H1 (cell line): ENCODE measurements around the gene AP1G2. TPM values are rescaled to one million over a fixed set of nuclear protein-coding genes. Genes with fewer than 3 reads are reported as not detected.

Experiments
- BCL11A ChIP-seq, 2 experiments: IDR thresholded peaks; one replicate each; pipeline ENCODE4 v1.6.1; 2011; ENCODE audit warnings: low read depth in 2 of 2, low read length in 2 of 2, mild to moderate bottlenecking in 2 of 2
- GTF2F1 ChIP-seq: IDR thresholded peaks from 2 replicates; pipeline ENCODE4 v1.6.1; 2012; ENCODE audit warnings: low read depth, low read length, improper control_type of control experiment, borderline replicate concordance
- POLR2AphosphoS5 ChIP-seq: IDR thresholded peaks from 2 replicates; pipeline ENCODE4 v1.6.1; 2011; ENCODE audit warnings: low read depth, low read length
- POU5F1 ChIP-seq: IDR thresholded peaks from 2 replicates; pipeline ENCODE4 v1.6.1; 2011; ENCODE audit warnings: low read depth, mild to moderate bottlenecking, low read length, moderate library complexity
- RAD21 ChIP-seq, 2 experiments: IDR thresholded peaks in 1 of 2; conservative IDR thresholded peaks in 1 of 2; 2 replicates each; pipeline ENCODE4 v1.6.1; 2011; ENCODE audit warnings: low read depth in 2 of 2, low read length in 2 of 2, improper control_type of control experiment in 1 of 2, inconsistent platforms in 1 of 2, mild to moderate bottlenecking in 1 of 2, moderate library complexity in 1 of 2
- polyA plus RNA-seq, 7 experiments: library from polyadenylated mRNA; depleted of rRNA in 3 of 7; stranded (reverse) in 5 of 7; unstranded in 2 of 7; fragments of >200 nt in 5 of 7; fragments of 200-250 nt in 2 of 7; gene quantifications; 1 replicate in 5 of 7; 2 replicates in 1 of 7; 4 replicates in 1 of 7; pipeline versions ENCODE4 v1.2.1 to v1.2.3, GENCODE V29; 2011 to 2013; ENCODE audit warnings: missing spikeins in 2 of 7, mixed read lengths in 2 of 7
- total RNA-seq: library from RNA; stranded (reverse); fragmentation: NEBNext Ultra II Directional; extraction: Animal tissue kit (Norgen Biotek cat#: 25700); gene quantifications from 2 replicates; pipeline ENCODE4 v1.2.1, GENCODE V29; 2021
- TF ChIP-seq, protein P1 (sequence below): IDR thresholded peaks from 2 replicates; pipeline ENCODE4 v1.6.1; 2012; ENCODE audit warnings: inconsistent platforms
- TF ChIP-seq, protein P2 (sequence below): fragments of 300-600 bp; sonication (generic); IDR thresholded peaks from 2 replicates; pipeline ENCODE4 v1.7.1; 2012; ENCODE audit warnings: low read length, moderate library complexity, mild to moderate bottlenecking, inconsistent platforms; ENCODE audit not compliant: insufficient replicate concordance

The AP1G2 gene
- total and polyA plus RNA-seq, 2 of the 8 experiments (the other 6 are each of a cell fraction or from before 2014, with no cell fraction given), result 70.9 to 134 TPM

DNA sequence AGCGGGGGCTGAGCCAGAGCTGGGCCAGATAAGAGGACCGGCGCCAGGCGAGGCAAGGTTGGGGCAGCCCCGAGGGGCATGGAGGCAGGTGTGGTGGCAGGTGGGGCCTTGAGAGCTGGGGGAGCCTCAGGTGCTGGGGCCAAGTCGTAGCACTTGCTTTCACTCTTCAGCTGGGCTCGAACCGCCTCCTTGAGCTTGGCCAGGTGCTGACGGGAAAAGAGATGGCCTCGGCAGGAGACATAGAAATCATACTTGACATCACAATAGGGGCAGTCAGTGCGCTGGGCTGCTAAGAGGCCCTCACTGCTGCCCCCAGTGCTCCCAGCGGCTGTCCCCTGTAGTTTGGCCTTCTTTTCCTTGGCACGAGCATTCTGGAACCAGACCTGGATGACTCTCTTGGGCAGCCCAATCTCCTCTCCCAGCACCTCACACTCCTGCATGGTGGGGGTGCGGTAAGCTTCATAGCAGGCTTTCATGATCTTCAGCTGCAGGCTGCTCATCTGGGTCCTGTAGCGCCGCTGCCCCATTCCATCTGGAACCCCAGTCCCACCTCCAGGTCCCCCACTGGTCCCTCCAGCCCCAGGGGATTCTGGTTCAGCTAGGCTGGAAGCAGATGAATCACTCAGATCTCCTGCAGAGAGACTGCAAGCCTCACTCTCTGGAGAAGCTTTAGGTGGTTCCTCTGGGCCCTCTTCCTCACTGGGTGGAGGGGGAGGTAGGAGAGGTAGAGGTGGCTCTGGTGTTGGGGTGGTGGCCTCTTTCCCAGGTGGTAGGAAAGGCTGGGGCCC lies 44.2 kb downstream of the AP1G2 start (continued):
- TF ChIP-seq POU5F1 (no peak), RAD21 (IDR thresholded peaks at IDR 0.05 in 1 of 2, conservative IDR thresholded peaks at IDR 0.05 in 1 of 2; ENCODE audit: low read depth in 2 of 2, low read length in 2 of 2) (no peak), POLR2AphosphoS5 (no peak), GTF2F1 (no peak), BCL11A (IDR thresholded peaks at IDR 0.05; ENCODE audit: low read depth in 2 of 2, low read length in 2 of 2) (no peak)
- TF ChIP-seq, protein P1, sequence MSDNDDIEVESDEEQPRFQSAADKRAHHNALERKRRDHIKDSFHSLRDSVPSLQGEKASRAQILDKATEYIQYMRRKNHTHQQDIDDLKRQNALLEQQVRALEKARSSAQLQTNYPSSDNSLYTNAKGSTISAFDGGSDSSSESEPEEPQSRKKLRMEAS, result no peak
- TF ChIP-seq, protein P2, sequence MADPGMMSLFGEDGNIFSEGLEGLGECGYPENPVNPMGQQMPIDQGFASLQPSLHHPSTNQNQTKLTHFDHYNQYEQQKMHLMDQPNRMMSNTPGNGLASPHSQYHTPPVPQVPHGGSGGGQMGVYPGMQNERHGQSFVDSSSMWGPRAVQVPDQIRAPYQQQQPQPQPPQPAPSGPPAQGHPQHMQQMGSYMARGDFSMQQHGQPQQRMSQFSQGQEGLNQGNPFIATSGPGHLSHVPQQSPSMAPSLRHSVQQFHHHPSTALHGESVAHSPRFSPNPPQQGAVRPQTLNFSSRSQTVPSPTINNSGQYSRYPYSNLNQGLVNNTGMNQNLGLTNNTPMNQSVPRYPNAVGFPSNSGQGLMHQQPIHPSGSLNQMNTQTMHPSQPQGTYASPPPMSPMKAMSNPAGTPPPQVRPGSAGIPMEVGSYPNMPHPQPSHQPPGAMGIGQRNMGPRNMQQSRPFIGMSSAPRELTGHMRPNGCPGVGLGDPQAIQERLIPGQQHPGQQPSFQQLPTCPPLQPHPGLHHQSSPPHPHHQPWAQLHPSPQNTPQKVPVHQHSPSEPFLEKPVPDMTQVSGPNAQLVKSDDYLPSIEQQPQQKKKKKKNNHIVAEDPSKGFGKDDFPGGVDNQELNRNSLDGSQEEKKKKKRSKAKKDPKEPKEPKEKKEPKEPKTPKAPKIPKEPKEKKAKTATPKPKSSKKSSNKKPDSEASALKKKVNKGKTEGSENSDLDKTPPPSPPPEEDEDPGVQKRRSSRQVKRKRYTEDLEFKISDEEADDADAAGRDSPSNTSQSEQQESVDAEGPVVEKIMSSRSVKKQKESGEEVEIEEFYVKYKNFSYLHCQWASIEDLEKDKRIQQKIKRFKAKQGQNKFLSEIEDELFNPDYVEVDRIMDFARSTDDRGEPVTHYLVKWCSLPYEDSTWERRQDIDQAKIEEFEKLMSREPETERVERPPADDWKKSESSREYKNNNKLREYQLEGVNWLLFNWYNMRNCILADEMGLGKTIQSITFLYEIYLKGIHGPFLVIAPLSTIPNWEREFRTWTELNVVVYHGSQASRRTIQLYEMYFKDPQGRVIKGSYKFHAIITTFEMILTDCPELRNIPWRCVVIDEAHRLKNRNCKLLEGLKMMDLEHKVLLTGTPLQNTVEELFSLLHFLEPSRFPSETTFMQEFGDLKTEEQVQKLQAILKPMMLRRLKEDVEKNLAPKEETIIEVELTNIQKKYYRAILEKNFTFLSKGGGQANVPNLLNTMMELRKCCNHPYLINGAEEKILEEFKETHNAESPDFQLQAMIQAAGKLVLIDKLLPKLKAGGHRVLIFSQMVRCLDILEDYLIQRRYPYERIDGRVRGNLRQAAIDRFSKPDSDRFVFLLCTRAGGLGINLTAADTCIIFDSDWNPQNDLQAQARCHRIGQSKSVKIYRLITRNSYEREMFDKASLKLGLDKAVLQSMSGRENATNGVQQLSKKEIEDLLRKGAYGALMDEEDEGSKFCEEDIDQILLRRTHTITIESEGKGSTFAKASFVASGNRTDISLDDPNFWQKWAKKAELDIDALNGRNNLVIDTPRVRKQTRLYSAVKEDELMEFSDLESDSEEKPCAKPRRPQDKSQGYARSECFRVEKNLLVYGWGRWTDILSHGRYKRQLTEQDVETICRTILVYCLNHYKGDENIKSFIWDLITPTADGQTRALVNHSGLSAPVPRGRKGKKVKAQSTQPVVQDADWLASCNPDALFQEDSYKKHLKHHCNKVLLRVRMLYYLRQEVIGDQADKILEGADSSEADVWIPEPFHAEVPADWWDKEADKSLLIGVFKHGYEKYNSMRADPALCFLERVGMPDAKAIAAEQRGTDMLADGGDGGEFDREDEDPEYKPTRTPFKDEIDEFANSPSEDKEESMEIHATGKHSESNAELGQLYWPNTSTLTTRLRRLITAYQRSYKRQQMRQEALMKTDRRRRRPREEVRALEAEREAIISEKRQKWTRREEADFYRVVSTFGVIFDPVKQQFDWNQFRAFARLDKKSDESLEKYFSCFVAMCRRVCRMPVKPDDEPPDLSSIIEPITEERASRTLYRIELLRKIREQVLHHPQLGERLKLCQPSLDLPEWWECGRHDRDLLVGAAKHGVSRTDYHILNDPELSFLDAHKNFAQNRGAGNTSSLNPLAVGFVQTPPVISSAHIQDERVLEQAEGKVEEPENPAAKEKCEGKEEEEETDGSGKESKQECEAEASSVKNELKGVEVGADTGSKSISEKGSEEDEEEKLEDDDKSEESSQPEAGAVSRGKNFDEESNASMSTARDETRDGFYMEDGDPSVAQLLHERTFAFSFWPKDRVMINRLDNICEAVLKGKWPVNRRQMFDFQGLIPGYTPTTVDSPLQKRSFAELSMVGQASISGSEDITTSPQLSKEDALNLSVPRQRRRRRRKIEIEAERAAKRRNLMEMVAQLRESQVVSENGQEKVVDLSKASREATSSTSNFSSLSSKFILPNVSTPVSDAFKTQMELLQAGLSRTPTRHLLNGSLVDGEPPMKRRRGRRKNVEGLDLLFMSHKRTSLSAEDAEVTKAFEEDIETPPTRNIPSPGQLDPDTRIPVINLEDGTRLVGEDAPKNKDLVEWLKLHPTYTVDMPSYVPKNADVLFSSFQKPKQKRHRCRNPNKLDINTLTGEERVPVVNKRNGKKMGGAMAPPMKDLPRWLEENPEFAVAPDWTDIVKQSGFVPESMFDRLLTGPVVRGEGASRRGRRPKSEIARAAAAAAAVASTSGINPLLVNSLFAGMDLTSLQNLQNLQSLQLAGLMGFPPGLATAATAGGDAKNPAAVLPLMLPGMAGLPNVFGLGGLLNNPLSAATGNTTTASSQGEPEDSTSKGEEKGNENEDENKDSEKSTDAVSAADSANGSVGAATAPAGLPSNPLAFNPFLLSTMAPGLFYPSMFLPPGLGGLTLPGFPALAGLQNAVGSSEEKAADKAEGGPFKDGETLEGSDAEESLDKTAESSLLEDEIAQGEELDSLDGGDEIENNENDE, result no peak
